Vagina (tissue), 2 donors: ENCODE measurements around the gene CBX2. TPM values are rescaled to one million over a fixed set of nuclear protein-coding genes. Genes with fewer than 3 reads are reported as not detected.

Experiments used
- DNase-seq, 2 donors: peaks; one replicate each; pipeline ENCODE4 v3.0.0-alpha.2; 2017; ENCODE audit errors: extremely low spot score in 2 of 2
- H3K27ac ChIP-seq: fragments of 200-600 bp; sonication (generic); one replicate; pipeline ENCODE4 v1.5.1; 2019
- H3K27me3 ChIP-seq: fragments of 200-600 bp; sonication (generic); one replicate; pipeline ENCODE4 v1.5.1; 2019
- H3K36me3 ChIP-seq, 2 donors: fragments of 200-600 bp; sonication (generic); one replicate each; pipeline ENCODE4 v1.5.1; 2017 to 2019
- H3K4me1 ChIP-seq: fragments of 200-600 bp; sonication (generic); one replicate; pipeline ENCODE4 v1.5.1; 2019
- H3K4me3 ChIP-seq, 2 donors: fragments of 200-600 bp; sonication (generic); 1 replicate in 1 of 2; 2 replicates in 1 of 2; pipeline ENCODE4 v1.5.1; 2016 to 2019
- H3K9me3 ChIP-seq: fragments of 200-600 bp; sonication (generic); one replicate; pipeline ENCODE4 v1.5.1; 2019
- CTCF ChIP-seq, 3 experiments: fragments of 450-650 bp in 2 of 3; fragments of 200-600 bp in 1 of 3; sonication (generic) in 1 of 3; IDR thresholded peaks; one replicate each; pipeline ENCODE4 v1.5.1; 2017 to 2019; ENCODE audit warnings: antibody characterized with exemption in 3 of 3, mild to moderate bottlenecking in 2 of 3, moderate library complexity in 2 of 3
- POLR2A ChIP-seq, 2 donors: fragments of 450-650 bp; IDR thresholded peaks; one replicate each; pipeline ENCODE4 v1.6.1; 2017; ENCODE audit warnings: antibody characterized with exemption in 2 of 2, mild to moderate bottlenecking in 2 of 2, moderate library complexity in 2 of 2
- POLR2AphosphoS5 ChIP-seq, 2 donors: sonication (generic); formaldehyde crosslinking; IDR thresholded peaks; one replicate each; pipeline ENCODE4 v1.9.0; 2017; ENCODE audit warnings: antibody characterized with exemption in 2 of 2, mild to moderate bottlenecking in 2 of 2, low read depth in 1 of 2; ENCODE audit not compliant: insufficient read depth in 1 of 2
- intact Hi-C: fragments of 100-400 bp; cut with DNase I; formaldehyde crosslinking; loops from one replicate; pipeline ENCODE4 v1.15.1; 2023
- total RNA-seq: library from RNA; depleted of rRNA; stranded (reverse); fragments of >200 nt; gene quantifications from one replicate; pipeline ENCODE4 v1.2.3, GENCODE V29; 2016

The CBX2 gene
- total RNA-seq, 1 donor from 2014 or later: 5.6 TPM

- peaks cover 52% of the 10 kb centered on the region for H3K4me1 ChIP-seq
- TF ChIP-seq CTCF (IDR thresholded peaks at IDR 0.05): peak in 1 of 3 experiments; percentile 3
- TF ChIP-seq POLR2AphosphoS5 (IDR thresholded peaks at IDR 0.05; ENCODE audit: insufficient read depth in 1 of 2, low read depth in 1 of 2): no peak
- intact Hi-C loops: no loop called here
- no peaks in the 10 kb centered on the region for H3K9me3 ChIP-seq
- no peak overlapping the region for H3K27ac ChIP-seq
- H3K36me3 ChIP-seq: no peaks in the 10 kb centered on the region
- peak overlapping the region in 1 of 2 donors; percentile 10 for H3K4me3 ChIP-seq
- no peak for DNase-seq
- peaks cover 48% of the 10 kb centered on the region for H3K27me3 ChIP-seq
Measured at GRCh38 chr17:79811011-79811867, 33.3 kb downstream of the CBX2 start.

- Histone ChIP-seq H3K27ac (no peak overlapping the region), H3K36me3 (no peaks in the 10 kb centered on the region), H3K4me1 (peaks cover 52% of the 10 kb centered on the region), H3K9me3 (no peaks in the 10 kb centered on the region), H3K27me3 (peaks cover 47% of the 10 kb centered on the region), H3K4me3 (peak overlapping the region in 1 of 2 donors; percentile 10)
- intact Hi-C loops: no loop called here
- TF ChIP-seq POLR2AphosphoS5 (IDR thresholded peaks at IDR 0.05; ENCODE audit: insufficient read depth in 1 of 2, low read depth in 1 of 2): no peak
- no peak for TF ChIP-seq POLR2A (IDR thresholded peaks at IDR 0.05)
- no peak for TF ChIP-seq CTCF (IDR thresholded peaks at IDR 0.05)
- DNase-seq: no peak
Measured at GRCh38 chr17:79811868-79812352, 34.0 kb downstream of the CBX2 start.

GRCh38 chr17:79812353-79813258 lies 34.7 kb downstream of the CBX2 start:
- H3K4me3 ChIP-seq: peak overlapping the region in 1 of 2 donors; percentile 42
- intact Hi-C loops: no loop called here
- H3K9me3 ChIP-seq: no peaks in the 10 kb centered on the region
- H3K36me3 ChIP-seq: no peaks in the 10 kb centered on the region
- TF ChIP-seq POLR2A (IDR thresholded peaks at IDR 0.05) (no peak), POLR2AphosphoS5 (IDR thresholded peaks at IDR 0.05; ENCODE audit: insufficient read depth in 1 of 2, low read depth in 1 of 2) (peak in 1 of 2 donors; percentile 37)
- no peak overlapping the region for H3K27ac ChIP-seq
- peaks cover 52% of the 10 kb centered on the region for H3K4me1 ChIP-seq
- no peak for DNase-seq
- peaks cover 47% of the 10 kb centered on the region for H3K27me3 ChIP-seq

- no peaks in the 10 kb centered on the region for H3K9me3 ChIP-seq
- no peak for TF ChIP-seq CTCF (IDR thresholded peaks at IDR 0.05)
- no peak for TF ChIP-seq POLR2A (IDR thresholded peaks at IDR 0.05)
- no peak for TF ChIP-seq POLR2AphosphoS5 (IDR thresholded peaks at IDR 0.05; ENCODE audit: insufficient read depth in 1 of 2, low read depth in 1 of 2)
- H3K4me3 ChIP-seq: peak overlapping the region in 1 of 2 donors; percentile 42
- H3K27ac ChIP-seq: no peak overlapping the region
- intact Hi-C loops: no loop called here
- peaks cover 52% of the 10 kb centered on the region for H3K4me1 ChIP-seq
- no peak for DNase-seq
- H3K27me3 ChIP-seq: peaks cover 47% of the 10 kb centered on the region
- H3K36me3 ChIP-seq: no peaks in the 10 kb centered on the region
Measured at GRCh38 chr17:79813297-79814126, 35.6 kb downstream of the CBX2 start.
